ENCODE data around the gene LPP. TPM values are rescaled to one million over a fixed set of nuclear protein-coding genes. Genes with fewer than 3 reads are reported as not detected.

Gene LPP
- total RNA-seq, 1 donor from 2014 or later: 132 TPM

DNA sequence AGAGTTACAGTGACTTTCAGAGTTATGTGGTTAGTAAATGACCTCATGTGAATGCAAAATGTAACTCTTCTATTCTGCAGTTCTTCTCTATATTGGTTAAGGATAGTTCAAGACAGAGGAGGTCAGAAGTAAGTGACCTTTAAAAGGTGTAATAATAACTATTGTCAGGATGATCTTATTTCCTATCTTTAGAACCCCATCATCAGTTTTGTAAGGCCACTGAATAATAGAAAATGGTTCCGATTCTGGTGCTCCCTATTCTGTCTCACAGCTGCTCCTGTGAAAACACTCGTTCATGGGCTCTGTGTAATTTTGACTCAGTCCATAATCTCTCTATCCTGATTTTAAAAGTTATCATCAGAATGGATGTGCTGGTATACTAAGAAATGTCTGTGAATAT, 463.3 kb downstream of the LPP start:
- H3K27ac Mint-ChIP-seq: no peak overlapping the region
- TF ChIP-seq, protein P1, sequence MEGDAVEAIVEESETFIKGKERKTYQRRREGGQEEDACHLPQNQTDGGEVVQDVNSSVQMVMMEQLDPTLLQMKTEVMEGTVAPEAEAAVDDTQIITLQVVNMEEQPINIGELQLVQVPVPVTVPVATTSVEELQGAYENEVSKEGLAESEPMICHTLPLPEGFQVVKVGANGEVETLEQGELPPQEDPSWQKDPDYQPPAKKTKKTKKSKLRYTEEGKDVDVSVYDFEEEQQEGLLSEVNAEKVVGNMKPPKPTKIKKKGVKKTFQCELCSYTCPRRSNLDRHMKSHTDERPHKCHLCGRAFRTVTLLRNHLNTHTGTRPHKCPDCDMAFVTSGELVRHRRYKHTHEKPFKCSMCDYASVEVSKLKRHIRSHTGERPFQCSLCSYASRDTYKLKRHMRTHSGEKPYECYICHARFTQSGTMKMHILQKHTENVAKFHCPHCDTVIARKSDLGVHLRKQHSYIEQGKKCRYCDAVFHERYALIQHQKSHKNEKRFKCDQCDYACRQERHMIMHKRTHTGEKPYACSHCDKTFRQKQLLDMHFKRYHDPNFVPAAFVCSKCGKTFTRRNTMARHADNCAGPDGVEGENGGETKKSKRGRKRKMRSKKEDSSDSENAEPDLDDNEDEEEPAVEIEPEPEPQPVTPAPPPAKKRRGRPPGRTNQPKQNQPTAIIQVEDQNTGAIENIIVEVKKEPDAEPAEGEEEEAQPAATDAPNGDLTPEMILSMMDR (IDR thresholded peaks at IDR 0.05; ENCODE audit: unreplicated experiment): no peak
- DNase-seq (ENCODE audit: low spot score in 2 of 2, unreplicated experiment in 2 of 2): no peak
- H3K4me3 Mint-ChIP-seq: no peak overlapping the region
- H3K4me1 Mint-ChIP-seq: no peaks in the 10 kb centered on the region
- H3K9me3 Mint-ChIP-seq: peaks cover 15% of the 10 kb centered on the region
- peaks cover 9% of the 10 kb centered on the region for H3K36me3 Mint-ChIP-seq
- H3K27me3 Mint-ChIP-seq (ENCODE audit: low read depth): no peaks in the 10 kb centered on the region

- Mint-ChIP-seq H3K4me1 (no peaks in the 10 kb centered on the region), H3K4me3 (no peak overlapping the region), H3K27me3 (ENCODE audit: low read depth) (no peaks in the 10 kb centered on the region), H3K9me3 (peaks cover 15% of the 10 kb centered on the region), H3K27ac (no peak overlapping the region), H3K36me3 (peaks cover 9% of the 10 kb centered on the region)
- DNase-seq (ENCODE audit: low spot score in 2 of 2, unreplicated experiment in 2 of 2): no peak
- TF ChIP-seq, protein P1 (IDR thresholded peaks at IDR 0.05; ENCODE audit: unreplicated experiment): no peak
Measured at GRCh38 chr3:188617988-188618701, 464.2 kb downstream of the LPP start.

DNA sequence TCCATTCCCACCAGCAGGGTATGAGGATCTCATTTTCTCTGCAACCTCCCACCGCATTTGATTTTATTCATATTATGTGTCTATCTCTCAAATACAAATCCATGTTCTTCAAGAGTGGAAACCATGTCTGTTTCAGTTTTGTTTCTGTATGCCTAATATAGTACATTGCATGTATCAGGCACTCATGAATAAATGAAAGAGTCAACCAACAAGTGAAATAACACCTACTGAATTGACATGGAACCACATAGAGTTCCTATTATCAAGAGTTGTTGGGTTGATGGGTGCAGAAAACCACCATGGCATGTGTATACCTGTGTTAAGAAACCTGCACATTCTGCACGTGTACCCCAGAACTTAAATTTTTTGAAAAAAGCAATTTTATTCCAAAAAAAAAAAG, 466.8 kb downstream of the LPP start:
- no peak overlapping the region for H3K4me3 Mint-ChIP-seq
- H3K27me3 Mint-ChIP-seq (ENCODE audit: low read depth): no peaks in the 10 kb centered on the region
- DNase-seq (ENCODE audit: low spot score in 2 of 2, unreplicated experiment in 2 of 2): no peak
- peaks cover 3% of the 10 kb centered on the region for H3K4me1 Mint-ChIP-seq
- peaks cover 8% of the 10 kb centered on the region for H3K9me3 Mint-ChIP-seq
- H3K36me3 Mint-ChIP-seq: no peaks in the 10 kb centered on the region
- H3K27ac Mint-ChIP-seq: no peak overlapping the region
- TF ChIP-seq, protein P1 (IDR thresholded peaks at IDR 0.05; ENCODE audit: unreplicated experiment): no peak

DNA sequence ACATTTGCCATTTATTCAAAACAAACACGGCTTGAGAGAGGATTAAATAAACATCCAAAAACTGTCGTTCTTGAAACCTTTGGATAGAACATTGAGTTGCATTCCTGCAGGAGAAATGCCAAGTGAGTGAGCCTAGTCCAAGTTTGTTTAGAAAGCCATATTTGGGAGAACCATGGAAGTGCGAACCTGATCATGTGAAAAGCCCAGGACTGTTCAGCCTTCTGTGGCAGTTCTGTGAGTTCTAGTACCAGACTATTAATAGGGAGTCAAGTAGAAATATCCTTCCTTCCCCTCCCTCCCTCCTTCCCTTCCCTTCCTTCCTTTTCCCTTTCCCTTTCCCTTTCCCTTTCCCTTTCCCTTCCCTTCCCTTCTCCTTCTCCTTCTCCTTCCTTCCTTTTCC, 470.4 kb downstream of the LPP start:
- DNase-seq (ENCODE audit: low spot score in 2 of 2, unreplicated experiment in 2 of 2): no peak
- Mint-ChIP-seq H3K4me1 (peaks cover 3% of the 10 kb centered on the region), H3K4me3 (no peak overlapping the region), H3K36me3 (peaks cover 18% of the 10 kb centered on the region), H3K9me3 (peaks cover 19% of the 10 kb centered on the region), H3K27me3 (ENCODE audit: low read depth) (no peaks in the 10 kb centered on the region), H3K27ac (no peak overlapping the region)
- TF ChIP-seq, protein P1 (IDR thresholded peaks at IDR 0.05; ENCODE audit: unreplicated experiment): no peak

DNA sequence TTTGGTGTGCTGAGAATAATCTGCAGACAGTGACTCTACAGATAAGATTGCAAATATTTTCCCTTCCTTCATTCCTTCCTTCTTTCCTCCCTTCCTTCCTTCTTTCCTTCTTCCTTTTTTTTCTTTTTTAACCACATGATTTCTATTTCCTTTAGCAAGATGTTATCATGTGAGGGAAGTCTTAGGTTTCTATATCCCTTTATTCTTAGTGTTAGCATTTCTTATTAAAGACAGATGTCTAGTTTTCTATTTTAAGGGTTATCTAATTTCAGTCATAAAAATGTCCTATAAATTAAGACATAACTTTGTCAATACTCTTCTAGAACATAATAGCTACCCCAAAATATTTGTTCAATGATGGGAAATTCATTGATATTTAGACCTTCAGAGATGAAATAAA, 470.9 kb downstream of the LPP start:
- Mint-ChIP-seq H3K27me3 (ENCODE audit: low read depth) (no peaks in the 10 kb centered on the region), H3K27ac (no peak overlapping the region), H3K36me3 (peaks cover 18% of the 10 kb centered on the region), H3K4me1 (peaks cover 3% of the 10 kb centered on the region), H3K9me3 (peaks cover 23% of the 10 kb centered on the region), H3K4me3 (no peak overlapping the region)
- no peak for DNase-seq (ENCODE audit: low spot score in 2 of 2, unreplicated experiment in 2 of 2)
- TF ChIP-seq, protein P1 (IDR thresholded peaks at IDR 0.05; ENCODE audit: unreplicated experiment): no peak

All from mesothelial cell of epicardium (in vitro differentiated cells).